Lower leg skin (tissue), 3 donors: ENCODE data around the gene FUT1.

Experiments used
- CTCF ChIP-seq, 3 donors: fragments of 450-650 bp; IDR thresholded peaks; one replicate each; pipeline ENCODE4 v1.5.1; 2016; ENCODE audit warnings: antibody characterized with exemption in 3 of 3, mild to moderate bottlenecking in 3 of 3, moderate library complexity in 2 of 3
- POLR2A ChIP-seq, 2 donors: fragments of 450-650 bp; IDR thresholded peaks; one replicate each; pipeline ENCODE4 v1.6.1; 2016 to 2017; ENCODE audit warnings: antibody characterized with exemption in 2 of 2, mild to moderate bottlenecking in 1 of 2, moderate library complexity in 1 of 2

DNA sequence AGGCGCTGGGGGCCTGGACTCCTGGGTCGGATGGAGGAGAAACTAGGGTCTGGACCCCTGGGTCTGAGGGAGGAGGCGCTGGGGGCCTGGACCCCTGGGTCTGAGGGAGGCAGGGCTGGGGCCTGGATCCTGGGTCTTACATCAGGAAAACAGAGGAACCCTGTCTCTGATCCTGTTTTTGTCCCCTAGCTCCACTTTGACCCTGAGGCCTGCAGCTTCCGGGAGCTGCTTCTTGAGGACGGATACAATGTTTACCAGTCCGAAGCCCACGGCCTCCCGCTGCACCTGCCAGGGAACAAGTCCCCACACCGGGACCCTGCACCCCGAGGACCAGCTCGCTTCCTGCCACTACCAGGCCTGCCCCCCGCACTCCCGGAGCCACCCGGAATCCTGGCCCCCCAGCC lies 5.3 kb upstream of the FUT1 start:
- no peak for TF ChIP-seq CTCF (IDR thresholded peaks at IDR 0.05)
- no peak for TF ChIP-seq POLR2A (IDR thresholded peaks at IDR 0.05)
